ENCODE results near the gene DEAF1.

The DEAF1 gene

DNA sequence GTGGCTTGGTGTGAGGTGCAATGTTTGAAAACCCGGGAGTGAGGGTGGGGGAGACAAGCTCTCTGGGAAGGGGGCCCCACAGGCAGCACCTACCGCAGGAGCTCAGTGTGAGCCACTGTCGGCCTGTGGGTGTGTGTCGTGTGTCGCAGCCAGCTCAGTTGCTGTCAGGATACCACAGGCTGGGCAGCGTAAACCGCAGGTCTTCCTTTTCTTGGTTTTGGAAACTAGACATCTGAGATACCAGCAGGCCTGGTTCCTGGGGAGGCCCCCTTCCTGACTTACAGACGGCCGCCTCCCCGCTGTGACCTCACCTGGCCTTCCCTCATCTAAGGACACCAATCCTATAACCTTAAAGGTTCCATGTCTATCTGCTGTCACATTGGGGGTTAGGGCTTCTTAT lies 98.6 kb downstream of the DEAF1 start:
- Mint-ChIP-seq H3K36me3 (peaks cover 43 to 46% of the 10 kb centered on the region in 2 donors), H3K27ac (peak overlapping the region; percentile 11), H3K27me3 (no peaks in the 10 kb centered on the region), H3K9me3 (no peaks in the 10 kb centered on the region), H3K4me3 (no peak overlapping the region), H3K4me1 (peaks cover 0 to 2% of the 10 kb centered on the region in 2 donors)
- no peak for ATAC-seq (replicated peaks)
- no peak for DNase-seq

DNA sequence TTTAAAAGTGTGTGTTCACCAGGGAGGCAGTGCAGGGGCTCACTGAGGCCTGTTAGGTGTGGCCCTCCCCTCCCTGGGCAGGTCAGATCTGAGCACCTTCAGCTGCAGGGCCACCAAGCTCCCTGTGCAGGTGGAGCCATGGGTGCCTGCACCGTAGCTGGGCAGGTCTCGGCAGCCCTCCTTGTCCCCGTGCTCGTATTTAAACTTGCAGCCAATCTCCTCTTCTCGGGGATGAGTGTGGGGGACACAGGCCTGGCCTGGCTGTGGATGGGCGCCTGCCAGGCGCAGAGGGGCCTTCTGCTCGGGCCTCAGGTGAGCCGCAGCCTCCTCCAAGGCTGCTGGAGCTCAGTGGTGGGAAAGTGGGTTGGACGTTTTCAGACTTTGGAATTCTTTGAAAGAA lies 99.6 kb downstream of the DEAF1 start:
- Mint-ChIP-seq H3K36me3 (peaks cover 41 to 46% of the 10 kb centered on the region in 2 donors), H3K27me3 (no peaks in the 10 kb centered on the region), H3K4me3 (no peak overlapping the region), H3K27ac (no peak overlapping the region), H3K9me3 (no peaks in the 10 kb centered on the region), H3K4me1 (peaks cover 0 to 2% of the 10 kb centered on the region in 2 donors)
- DNase-seq (no peak), ATAC-seq (replicated peaks) (no peak)
